ENCODE data around the gene EIF4G3. TPM values are rescaled to one million over a fixed set of nuclear protein-coding genes. Genes with fewer than 3 reads are reported as not detected.

EIF4G3 gene
- total RNA-seq, 3 donors from 2014 or later (not counting 1 experiment from before 2014, with no cell fraction given): 105 to 107 (median 107) TPM

DNA sequence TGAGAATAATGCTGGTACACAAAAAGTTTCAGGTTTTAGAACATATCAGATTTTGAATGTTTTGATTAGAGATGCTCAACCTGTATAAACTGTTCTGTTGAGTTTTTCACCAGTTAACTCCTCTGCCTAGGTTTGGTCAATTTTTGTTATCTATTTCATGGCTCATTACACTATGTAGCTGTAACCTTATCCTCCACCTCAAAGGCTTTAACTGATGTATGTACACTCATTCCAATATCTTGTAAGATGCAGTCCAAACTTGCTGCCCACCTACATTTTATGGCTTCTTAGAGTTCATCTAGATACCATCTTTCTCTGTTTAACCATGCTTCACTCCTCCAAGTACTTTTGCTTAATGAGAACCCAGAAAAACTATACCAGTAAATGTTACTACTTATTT is 107.8 kb downstream of the EIF4G3 start:
- no peak overlapping the region for H3K27ac ChIP-seq (ENCODE audit: low read length)
- H3K27me3 ChIP-seq (ENCODE audit: control insufficient read depth, insufficient read depth, low read length): no peaks in the 10 kb centered on the region
- no peak for TF ChIP-seq CTCF (IDR thresholded peaks at IDR 0.05)
- H3K27ac Mint-ChIP-seq: peak overlapping the region in 1 of 2 donors; percentile 50
- no peaks in the 10 kb centered on the region for H3K9me3 ChIP-seq (ENCODE audit: control insufficient read depth, insufficient read depth, low read length)
- no peaks in the 10 kb centered on the region for H3K9me3 Mint-ChIP-seq
- H3K36me3 Mint-ChIP-seq: no peaks in the 10 kb centered on the region
- ATAC-seq: no peak
- no peak overlapping the region for H3K4me3 ChIP-seq (ENCODE audit: low read length)
- intact Hi-C loops (cut with micrococcal nuclease): no loop called here
- peaks cover 0 to 8% of the 10 kb centered on the region in 2 donors for H3K4me1 Mint-ChIP-seq
- no peak overlapping the region for H3K4me3 Mint-ChIP-seq
- H3K27me3 Mint-ChIP-seq (ENCODE audit: low read depth in 2 of 2): no peaks in the 10 kb centered on the region
- no peak for DNase-seq
- H3K4me1 ChIP-seq (ENCODE audit: control insufficient read depth, insufficient read depth, low read length): no peaks in the 10 kb centered on the region
- peaks cover 4% of the 10 kb centered on the region for H3K36me3 ChIP-seq (ENCODE audit: control insufficient read depth, insufficient read depth, low read length)

GRCh38 chr1:21067551-21068227 is 109.0 kb downstream of the EIF4G3 start:
- H3K4me1 Mint-ChIP-seq: peaks cover 5 to 8% of the 10 kb centered on the region in 2 donors
- Histone ChIP-seq H3K36me3 (ENCODE audit: control insufficient read depth, insufficient read depth, low read length) (peaks cover 2% of the 10 kb centered on the region), H3K9me3 (ENCODE audit: control insufficient read depth, insufficient read depth, low read length) (no peaks in the 10 kb centered on the region), H3K4me1 (ENCODE audit: control insufficient read depth, insufficient read depth, low read length) (no peaks in the 10 kb centered on the region), H3K4me3 (ENCODE audit: low read length) (no peak overlapping the region), H3K27me3 (ENCODE audit: control insufficient read depth, insufficient read depth, low read length) (no peaks in the 10 kb centered on the region), H3K27ac (ENCODE audit: low read length) (no peak overlapping the region)
- H3K9me3 Mint-ChIP-seq: no peaks in the 10 kb centered on the region
- 92% methylated on average over 2 of the region's 6 CpGs for WGBS (ENCODE audit: insufficient coverage)
- DNase-seq: no peak
- H3K27ac Mint-ChIP-seq: no peak overlapping the region
- no peak overlapping the region for H3K4me3 Mint-ChIP-seq
- no peak for TF ChIP-seq CTCF (IDR thresholded peaks at IDR 0.05)
- no peaks in the 10 kb centered on the region for H3K27me3 Mint-ChIP-seq (ENCODE audit: low read depth in 2 of 2)
- intact Hi-C loops (cut with micrococcal nuclease): no loop called here
- no peak for ATAC-seq
- no peaks in the 10 kb centered on the region for H3K36me3 Mint-ChIP-seq

DNA sequence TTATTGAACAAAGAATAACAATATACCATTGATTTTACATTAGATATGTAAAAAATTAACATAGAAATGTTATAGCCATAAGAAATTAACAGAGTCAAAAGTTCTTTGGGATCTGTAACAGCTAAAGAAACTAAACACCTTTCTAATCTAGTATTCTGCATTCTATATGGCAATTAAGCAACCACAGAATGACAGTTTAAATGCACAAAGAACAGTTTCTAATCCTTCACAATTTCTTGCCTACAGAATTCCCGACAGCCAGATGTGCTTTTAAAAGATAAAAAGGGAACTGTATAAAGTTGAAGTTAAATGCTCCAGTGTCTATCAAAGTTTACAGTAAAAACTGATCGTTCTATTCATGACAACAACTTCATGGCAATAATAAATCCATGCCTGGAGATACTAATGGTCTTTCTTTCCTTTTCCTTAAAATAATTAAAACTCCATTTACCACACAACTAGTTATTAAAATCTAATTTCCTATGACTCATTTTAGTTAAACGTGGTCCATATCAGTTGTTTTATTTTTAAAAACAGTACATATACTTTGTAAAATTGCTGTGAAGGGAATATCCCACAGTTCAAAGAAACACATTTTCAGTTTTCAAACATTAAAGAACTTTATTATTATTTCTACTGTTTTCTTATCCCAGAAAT is 110.2 kb downstream of the EIF4G3 start:
- no peak for TF ChIP-seq CTCF (IDR thresholded peaks at IDR 0.05)
- DNase-seq (no peak), ATAC-seq (no peak)
- Mint-ChIP-seq H3K4me3 (no peak overlapping the region), H3K27me3 (ENCODE audit: low read depth in 2 of 2) (no peaks in the 10 kb centered on the region), H3K36me3 (no peaks in the 10 kb centered on the region), H3K27ac (no peak overlapping the region), H3K9me3 (no peaks in the 10 kb centered on the region), H3K4me1 (peaks cover 5 to 7% of the 10 kb centered on the region in 2 donors)
- H3K27me3 ChIP-seq (ENCODE audit: control insufficient read depth, insufficient read depth, low read length): no peaks in the 10 kb centered on the region
- no peaks in the 10 kb centered on the region for H3K4me1 ChIP-seq (ENCODE audit: control insufficient read depth, insufficient read depth, low read length)
- no peaks in the 10 kb centered on the region for H3K9me3 ChIP-seq (ENCODE audit: control insufficient read depth, insufficient read depth, low read length)
- intact Hi-C loops (cut with micrococcal nuclease): no loop called here
- H3K4me3 ChIP-seq (ENCODE audit: low read length): no peak overlapping the region
- WGBS (ENCODE audit: insufficient coverage): 57% methylated on average over 1 of the region's 3 CpGs
- H3K27ac ChIP-seq (ENCODE audit: low read length): no peak overlapping the region
- no peaks in the 10 kb centered on the region for H3K36me3 ChIP-seq (ENCODE audit: control insufficient read depth, insufficient read depth, low read length)

Data from natural killer cell (primary cell).